HCEC 1CT (cell line): ENCODE measurements around the gene NFATC3.
"Not testable (repeated sequence)": the region's sequence is repeated elsewhere in the genome, so short reads cannot be mapped to it uniquely, and the experiment has no call there.

Experiments used
- DNase-seq: peaks from one replicate; pipeline ENCODE4 v3.0.0-alpha.2; 2017

Gene NFATC3

GRCh38 chr16:68126395-68126794 is 41.2 kb downstream of the NFATC3 start:
- no peak for DNase-seq

- no peak for DNase-seq
Measured at GRCh38 chr16:68128577-68129305, 43.6 kb downstream of the NFATC3 start.

GRCh38 chr16:68130520-68130919 is 45.4 kb downstream of the NFATC3 start:
- DNase-seq, result no peak

GRCh38 chr16:68131813-68132706 is 46.9 kb downstream of the NFATC3 start:
- no peak for DNase-seq

DNA sequence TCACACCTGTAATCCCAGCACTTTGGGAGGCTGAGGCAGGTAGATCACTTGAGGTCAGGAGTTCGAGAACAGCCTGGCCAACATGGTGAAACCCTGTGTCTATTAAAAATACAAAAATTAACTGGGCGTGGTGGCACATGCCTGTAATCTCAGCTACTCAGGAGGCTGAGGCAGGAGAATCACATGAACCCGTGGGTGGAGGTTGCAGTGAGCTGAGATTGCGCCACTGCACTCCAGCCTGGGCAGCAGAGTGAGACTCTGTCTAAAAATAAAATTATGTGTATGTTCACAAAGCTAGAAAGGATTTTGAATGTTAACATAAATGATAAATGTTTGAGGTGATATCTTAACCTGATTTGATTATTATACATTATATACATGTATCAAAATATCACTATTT is 47.8 kb downstream of the NFATC3 start:
- not testable (repeated sequence) for DNase-seq

DNA sequence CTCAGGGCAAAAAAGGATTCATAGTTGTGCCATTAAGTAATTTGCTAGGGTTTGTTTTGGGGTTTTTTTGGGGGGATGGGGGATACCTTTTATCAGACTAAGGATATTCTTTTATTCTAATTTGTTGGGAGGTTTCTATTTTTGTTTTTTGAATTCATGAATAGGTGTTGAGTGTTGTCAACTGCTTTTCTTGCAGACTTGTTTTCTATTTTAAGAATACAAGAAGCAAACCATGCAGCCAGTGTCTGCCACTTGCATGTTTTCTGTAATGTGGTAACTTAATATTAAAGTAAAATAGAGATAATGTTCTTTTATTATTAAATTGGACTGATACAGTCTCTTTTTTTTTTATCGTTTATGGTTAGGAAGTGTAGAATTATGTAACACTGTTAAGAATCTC is 49.5 kb downstream of the NFATC3 start:
- no peak for DNase-seq

- DNase-seq, result no peak
Measured at GRCh38 chr16:68136515-68136914, 51.3 kb downstream of the NFATC3 start.

- no peak for DNase-seq
Measured at GRCh38 chr16:68144008-68144407, 58.8 kb downstream of the NFATC3 start.

GRCh38 chr16:68146585-68146984 is 61.4 kb downstream of the NFATC3 start:
- DNase-seq, result peak; percentile 11

GRCh38 chr16:68147444-68147843 is 62.3 kb downstream of the NFATC3 start:
- no peak for DNase-seq

DNA sequence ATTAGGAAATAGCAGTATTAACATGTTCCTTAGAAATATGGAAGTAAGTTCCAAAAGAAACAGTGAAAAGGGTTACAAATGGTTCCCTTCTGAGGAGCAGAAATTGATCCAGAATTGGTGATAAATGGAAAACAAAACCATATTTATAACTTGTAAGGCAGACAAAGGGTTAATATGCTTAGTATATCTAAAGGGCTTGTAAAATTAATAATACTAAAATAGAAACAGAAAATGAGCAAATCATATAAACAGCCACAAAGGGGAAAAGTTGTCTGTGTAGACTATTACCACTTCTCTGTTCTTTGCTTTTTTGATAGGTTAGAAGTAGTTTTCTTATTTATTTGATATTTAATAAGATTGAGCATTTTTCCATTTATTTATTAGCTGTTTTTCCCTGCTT is 64.4 kb downstream of the NFATC3 start:
- DNase-seq, result no peak

DNA sequence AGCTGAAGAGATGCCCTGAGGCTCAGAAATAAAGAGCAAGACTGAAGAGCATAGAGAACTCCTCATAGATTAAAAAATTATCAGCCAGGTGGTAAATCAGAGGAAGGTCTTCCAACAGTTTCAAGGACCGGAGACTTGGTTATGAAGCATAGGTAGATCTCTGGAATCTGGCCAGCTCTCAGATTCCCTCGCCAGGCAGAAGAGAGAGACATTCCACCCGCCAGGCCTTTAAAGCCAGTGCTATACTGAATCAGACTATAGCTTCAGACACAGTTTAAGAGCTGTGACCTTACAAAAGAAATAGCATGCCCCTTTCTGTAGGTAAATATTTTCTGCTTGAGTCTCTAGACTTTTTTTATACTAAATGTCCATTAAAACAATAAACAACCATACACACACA is 70.3 kb downstream of the NFATC3 start:
- no peak for DNase-seq

DNA sequence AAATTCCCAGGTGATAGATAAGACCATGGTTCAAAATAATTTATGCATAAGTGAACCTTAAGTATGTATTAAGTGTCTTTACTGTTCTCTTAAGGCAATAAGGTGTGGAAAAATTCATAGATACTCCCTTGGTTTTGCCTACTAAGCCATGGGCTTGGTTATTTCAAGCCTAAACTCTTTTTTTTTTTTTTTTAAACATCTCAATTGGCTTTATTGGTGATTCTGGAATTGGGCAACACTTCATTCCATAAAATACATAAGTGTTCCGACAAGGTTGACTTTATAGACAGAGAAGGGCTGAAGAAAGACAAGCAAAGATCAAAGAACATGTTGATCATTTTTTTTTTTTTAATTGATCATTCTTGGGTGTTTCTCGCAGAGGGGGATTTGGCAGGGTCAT is 77.2 kb downstream of the NFATC3 start:
- DNase-seq, result no peak

- not testable (repeated sequence) for DNase-seq
Measured at GRCh38 chr16:68163275-68163674, 78.1 kb downstream of the NFATC3 start.

DNA sequence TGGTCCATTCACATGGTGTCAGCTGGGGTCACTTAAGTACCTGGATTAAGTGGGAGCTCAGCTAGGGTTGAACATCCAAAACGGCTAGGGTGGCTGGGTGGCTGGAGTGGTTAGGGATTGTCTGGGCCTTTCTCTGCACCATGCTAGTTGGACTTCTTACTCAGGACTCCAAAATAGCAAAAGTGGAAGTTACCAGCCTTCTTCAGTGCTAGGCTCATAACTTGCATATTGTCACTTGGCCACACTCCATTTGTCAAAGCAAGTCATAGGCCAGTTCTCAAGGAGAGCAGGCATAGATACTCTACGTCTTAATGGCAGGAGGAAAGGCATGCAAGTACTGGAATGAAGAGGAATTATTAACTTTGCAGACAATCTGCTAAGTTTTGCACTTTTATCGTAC is 81.1 kb downstream of the NFATC3 start:
- no peak for DNase-seq

GRCh38 chr16:68179196-68179795 is 94.1 kb downstream of the NFATC3 start:
- no peak for DNase-seq

- no peak for DNase-seq
Measured at GRCh38 chr16:68179855-68180254, 94.7 kb downstream of the NFATC3 start.

- no peak for DNase-seq
Measured at GRCh38 chr16:68183046-68183445, 97.9 kb downstream of the NFATC3 start.

DNA sequence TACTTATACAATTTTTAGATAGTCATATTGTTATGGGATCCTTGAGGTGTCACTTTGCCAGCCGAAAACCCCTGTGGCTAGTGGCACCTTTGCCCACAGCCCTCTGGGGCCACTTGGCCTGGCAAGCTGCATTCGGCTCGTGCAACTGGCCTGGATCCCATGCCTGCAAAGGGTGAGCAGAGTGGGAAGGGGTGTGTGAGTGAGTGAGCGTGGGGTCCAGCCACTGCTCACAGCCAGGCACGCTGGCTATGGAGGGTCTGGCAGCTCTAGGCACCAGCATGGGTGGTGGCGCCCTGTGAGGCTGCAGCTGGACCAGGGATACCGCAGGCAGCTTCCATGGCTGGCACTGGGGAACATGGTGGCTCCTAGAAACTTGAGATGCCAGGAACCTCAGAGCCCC is 101.7 kb downstream of the NFATC3 start:
- no peak for DNase-seq

- DNase-seq, result no peak
Measured at GRCh38 chr16:68187505-68187904, 102.3 kb downstream of the NFATC3 start.

DNA sequence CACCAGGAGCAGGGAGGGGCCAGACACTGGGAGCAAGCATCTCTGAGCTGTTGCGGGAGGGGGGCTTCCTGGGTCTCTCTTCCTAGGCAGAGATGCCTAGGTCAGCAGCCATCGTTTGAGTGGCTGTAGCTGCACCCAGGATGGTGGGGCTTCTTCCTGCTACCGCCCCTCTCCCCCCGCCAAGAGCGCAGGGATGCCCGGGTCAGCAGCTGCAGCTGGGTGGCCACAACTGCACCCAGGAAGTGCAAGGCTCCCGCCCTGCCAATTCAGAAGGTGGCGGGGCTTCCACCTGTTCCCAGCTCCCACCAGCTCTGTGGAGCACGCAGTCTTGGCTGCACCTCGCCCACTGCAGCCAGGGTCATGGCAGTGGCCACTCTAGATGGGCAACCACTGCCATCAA is 103.0 kb downstream of the NFATC3 start:
- DNase-seq, result no peak

DNA sequence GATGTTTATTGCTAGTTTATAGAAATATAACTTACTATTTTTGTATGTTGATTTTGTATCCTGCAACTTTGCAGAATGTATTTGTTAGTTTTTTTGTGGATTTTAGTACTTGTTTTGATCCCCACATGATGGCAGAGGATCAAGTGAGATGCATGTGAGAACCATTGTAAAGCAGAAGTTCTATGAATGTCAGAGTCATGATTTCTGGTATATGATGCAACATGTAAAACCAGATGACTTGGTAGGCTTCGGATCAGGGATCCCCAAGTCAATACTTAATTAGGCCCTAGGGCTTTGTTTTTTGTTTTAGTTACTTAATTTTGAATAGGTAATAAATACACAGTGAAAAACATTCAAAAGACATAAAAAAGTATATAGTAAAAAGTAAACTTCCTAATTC is 104.9 kb downstream of the NFATC3 start:
- DNase-seq, result no peak

DNA sequence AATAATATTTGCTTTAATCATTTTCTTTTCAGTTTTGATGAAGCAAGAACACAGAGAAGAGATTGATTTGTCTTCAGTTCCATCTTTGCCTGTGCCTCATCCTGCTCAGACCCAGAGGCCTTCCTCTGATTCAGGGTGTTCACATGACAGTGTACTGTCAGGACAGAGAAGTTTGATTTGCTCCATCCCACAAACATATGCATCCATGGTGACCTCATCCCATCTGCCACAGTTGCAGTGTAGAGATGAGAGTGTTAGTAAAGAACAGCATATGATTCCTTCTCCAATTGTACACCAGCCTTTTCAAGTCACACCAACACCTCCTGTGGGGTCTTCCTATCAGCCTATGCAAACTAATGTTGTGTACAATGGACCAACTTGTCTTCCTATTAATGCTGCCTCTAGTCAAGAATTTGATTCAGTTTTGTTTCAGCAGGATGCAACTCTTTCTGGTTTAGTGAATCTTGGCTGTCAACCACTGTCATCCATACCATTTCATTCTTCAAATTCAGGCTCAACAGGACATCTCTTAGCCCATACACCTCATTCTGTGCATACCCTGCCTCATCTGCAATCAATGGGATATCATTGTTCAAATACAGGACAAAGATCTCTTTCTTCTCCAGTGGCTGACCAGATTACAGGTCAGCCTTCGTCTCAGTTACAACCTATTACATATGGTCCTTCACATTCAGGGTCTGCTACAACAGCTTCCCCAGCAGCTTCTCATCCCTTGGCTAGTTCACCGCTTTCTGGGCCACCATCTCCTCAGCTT is 105.8 kb downstream of the NFATC3 start:
- DNase-seq, result peak; percentile 9
